Islet of Langerhans (tissue), 1 donor: ENCODE measurements around the gene FOSL2.

Source experiments
- FAIRE-seq: peaks from one replicate; lab custom pipeline; 2011; peaks lifted over from hg19 to GRCh38; lab: Jason Lieb, UNC

The FOSL2 gene

DNA sequence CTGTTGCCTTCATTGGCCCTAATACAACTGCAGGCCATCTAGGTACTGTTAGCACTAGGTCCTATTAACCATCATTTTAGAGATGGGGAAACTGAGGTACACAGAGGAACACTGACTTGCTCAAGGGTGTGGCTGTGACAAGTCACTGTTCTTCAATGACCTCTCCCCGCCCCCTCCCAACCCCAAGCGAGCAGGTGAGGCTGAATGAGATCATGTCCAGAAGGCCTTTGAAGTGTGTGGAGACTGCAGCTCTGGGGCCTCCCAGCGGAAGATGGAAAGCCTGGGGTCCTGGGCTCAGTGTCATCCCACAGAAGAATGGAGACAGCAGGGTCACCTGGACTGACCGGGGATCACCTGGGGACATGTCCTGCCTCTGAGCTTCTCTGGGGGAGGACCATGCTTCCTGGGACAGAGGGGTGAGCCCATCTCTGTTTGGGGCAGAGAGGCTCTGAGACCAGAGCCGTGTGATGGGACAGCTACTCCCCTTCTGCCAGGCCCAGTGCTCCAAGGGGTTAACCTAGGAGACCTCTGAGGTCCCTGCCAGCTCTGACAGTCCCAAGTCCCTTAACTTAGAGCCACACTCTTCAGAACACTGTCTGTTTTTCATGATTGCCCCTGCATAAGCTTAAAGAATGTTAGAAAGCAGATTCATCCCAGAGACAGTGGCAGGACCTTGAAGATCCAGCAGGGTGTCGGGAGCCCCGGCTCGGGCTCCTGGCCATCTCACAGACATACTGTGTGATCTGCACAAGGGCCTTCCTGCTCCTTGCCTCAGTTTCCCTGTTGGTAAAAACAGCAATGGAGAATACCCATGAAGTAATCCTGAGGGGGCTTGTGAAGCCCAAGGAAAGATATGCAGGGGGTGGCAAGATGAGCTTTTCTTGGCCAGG is 16.7 kb upstream of the FOSL2 start:
- FAIRE-seq: no peak

GRCh38 chr2:28377195-28377816 is 15.4 kb upstream of the FOSL2 start:
- FAIRE-seq: no peak

GRCh38 chr2:28377984-28378678 is 14.5 kb upstream of the FOSL2 start:
- FAIRE-seq: no peak

DNA sequence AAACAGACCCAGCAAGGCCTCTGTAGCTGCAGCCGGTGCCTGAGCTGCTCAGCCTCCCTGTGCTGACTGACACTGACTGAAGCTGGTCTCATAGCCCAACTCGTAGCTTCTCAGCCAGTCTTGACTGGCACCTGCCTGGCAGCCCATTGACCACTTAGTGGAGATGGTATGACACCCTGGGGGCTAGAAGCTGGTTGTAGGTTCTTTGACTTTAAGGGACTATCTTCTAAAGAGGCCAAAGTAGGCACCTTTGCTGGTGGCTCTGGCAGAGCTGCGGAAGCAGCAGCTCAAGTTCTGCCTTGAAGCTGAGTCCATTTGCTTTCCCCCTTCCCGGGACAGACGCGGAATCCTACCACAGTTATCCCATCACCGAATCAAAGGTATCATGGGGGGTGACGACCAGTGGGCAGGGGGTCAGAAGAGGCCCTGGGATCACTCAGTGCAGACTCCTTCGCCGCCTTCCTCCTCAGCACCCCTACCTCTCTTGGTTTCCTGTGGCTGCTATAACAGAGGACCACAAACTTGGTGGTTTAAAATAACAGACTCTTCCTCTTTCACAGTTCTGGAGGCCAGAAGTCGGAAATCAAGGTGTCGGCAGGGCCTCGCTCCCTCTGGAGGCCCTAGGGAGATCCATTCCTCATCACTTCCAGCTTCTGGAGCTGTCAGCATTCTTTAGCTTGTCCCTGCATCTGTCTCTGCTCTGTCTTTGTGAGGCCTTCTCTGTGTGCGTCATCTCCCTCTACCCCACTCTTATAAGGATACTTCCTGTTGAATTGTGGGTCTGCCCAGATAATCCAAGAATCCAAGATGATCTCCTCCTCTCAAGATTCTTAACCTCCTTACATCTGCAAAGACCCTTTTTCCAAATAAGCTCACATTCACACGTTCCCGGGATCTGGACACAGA is 13.7 kb upstream of the FOSL2 start:
- no peak for FAIRE-seq

DNA sequence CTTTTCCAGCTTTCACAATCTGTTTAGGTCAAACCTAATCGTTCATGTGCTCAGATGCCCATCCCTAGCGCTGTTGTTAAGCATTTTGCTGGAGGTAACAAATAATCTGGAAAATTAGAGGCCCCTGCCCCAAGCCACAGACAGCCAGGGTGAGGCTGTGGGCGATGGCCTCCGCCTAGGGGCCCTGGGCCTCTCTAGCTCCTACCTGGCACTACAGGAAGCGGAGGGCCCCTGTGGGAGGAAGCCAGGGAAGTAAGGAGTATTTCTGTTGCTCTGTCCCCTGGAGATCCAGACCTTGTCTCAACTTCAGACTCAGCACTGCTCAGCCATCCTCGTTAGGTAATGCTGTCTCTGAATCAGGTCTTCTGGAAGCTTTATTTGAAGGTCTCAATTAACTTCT is 12.4 kb upstream of the FOSL2 start:
- FAIRE-seq: no peak

DNA sequence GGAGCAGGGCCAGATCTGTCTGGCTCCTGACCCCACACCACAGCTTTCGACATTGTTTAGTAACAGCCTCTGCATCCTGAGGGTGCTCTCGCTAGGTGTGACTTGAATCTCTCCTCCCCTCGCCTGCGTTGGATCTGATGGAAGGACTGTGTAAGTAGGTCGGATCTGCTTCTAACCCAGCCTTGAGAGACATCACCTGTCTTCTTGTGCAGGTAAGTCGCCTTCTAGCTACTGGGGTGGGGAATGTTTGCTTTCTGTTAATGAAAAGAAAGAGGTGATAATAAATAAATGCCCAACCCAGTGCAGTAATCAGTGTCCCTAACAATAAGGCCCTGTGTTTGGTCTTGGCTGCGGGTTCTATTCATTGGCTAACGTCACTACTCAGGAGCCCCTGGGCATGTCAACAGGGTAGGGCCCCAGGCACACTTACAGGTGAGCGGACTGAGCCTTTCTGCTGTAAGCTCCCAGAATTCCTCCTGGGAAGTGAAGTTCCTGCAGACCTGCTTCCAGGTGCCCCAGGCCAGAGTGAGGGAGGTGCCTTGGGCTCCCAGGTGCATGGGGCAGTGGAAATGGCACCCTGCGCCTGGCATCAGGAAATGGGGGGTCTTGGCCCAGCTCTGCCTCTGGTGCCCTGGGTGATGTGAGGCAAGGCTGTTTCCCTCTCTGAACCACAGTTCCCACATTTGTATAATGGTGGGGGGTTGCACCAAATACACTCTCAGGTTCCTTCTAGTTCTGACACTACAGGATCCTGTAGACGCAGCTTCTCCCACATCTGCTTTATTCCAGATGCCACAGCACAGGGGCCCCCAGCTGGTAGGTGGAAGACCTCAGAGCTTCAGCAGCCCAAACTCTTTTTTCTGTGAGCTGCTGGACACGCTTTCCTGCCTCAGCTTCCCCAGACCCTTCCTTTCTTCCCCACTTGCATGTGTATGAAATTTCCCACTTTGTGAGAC is 11.2 kb upstream of the FOSL2 start:
- no peak for FAIRE-seq

GRCh38 chr2:28382755-28383154 is 9.9 kb upstream of the FOSL2 start:
- FAIRE-seq: no peak

DNA sequence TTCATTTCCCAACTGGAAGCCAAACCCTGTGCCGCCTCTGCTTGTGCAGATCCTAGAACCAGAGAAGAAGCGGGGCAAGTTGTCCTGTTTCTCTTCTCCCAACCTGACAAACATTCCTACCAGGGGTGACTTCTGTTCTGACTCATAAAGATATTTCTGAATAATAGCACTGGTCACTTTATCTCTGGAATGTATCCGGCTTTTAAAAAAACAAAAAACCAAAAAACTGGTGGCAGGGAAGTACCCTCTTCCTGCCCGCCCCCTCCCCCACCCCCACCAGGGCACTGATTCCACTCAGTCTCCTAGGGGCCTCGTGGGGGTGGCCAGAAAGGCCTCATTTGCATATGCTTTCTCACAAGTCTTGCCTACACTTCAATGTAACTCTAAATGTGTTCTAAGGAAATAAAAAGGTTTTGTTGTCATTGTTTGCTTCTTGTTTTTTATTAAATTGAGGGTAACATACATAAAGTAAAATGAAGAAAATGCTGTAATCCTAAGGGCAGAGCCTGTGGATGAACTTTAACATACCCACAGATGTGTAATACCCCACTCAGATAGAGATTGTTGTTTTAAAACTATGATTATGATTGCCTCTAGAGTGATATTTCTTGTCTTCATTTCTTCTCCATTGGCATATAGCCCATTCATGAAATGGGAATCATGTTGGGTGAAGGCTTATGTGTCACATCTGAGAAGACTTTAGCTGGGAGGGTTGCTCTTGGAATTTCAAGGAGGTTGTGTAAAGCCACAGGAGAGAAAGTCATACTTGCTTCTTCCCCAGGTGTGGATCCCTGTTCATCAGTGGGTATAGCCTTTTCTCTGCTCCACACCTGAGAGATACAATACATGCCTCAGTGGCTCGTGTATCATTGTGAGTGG is 5.3 kb upstream of the FOSL2 start:
- no peak for FAIRE-seq

GRCh38 chr2:28389399-28390240 is 3.0 kb upstream of the FOSL2 start:
- FAIRE-seq: no peak

- no peak for FAIRE-seq
Observed at GRCh38 chr2:28390241-28390745, 2.4 kb upstream of the FOSL2 start.

- FAIRE-seq: no peak
Observed at GRCh38 chr2:28390746-28391563, 1.7 kb upstream of the FOSL2 start.

DNA sequence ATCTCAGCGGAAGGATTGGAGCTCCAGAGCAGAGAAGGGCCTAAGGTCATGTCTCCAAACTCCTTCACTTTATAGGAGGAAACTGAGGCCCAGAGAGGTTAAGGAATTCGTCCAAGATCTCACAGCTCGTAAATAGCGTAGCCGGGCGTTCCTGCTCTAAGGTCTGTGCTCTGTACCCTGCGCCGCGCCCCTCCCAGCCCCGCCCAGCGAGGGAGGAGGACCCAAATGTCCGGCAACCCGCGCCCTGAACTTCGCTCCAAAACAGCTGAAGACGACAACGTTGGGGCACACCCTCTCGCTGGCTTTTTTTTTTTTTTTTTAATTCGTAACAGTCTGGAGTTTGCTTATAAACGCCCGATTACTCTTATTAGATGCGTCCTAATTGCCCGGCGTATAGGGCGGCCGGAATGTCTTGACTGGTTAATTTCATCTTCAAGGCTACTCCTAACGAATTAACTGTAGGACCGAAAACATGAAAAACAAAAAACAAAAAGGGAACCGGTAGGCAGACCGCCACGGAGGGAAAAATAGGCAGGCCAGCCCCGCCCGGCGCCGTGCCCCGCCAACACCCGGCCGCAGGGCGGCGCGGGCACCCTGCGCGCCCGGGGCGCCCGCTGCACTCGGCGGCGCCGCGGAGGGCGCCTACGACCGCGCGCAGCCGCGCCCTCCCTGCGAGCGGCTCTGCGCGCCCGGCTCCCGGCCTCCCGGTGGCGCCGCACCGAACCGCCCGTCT is 928 bp upstream of the FOSL2 start:
- FAIRE-seq: no peak

DNA sequence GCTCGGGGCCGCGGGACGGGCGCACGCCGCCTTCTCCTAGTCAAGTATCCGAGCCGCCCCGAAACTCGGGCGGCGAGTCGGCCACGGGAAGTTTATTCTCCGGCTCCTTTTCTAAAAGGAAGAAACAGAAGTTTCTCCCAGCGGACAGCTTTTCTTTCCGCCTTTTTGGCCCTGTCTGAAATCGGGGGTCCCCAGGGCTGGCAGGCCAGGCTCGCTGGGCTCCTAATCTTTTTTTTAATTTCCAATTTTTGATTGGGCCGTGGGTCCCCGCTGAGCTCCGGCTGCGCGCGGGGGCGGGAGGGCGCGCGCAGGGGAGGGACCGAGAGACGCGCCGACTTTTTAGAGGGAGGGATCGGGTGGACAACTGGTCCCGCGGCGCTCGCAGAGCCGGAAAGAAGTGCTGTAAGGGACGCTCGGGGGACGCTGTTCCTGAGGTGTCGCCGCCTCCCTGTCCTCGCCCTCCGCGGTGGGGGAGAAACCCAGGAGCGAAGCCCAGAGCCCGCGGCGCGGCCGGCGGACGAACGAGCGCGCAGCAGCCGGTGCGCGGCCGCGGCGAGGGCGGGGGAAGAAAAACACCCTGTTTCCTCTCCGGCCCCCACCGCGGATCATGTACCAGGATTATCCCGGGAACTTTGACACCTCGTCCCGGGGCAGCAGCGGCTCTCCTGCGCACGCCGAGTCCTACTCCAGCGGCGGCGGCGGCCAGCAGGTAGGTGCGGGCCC is 617 bp downstream of the FOSL2 start:
- no peak for FAIRE-seq

DNA sequence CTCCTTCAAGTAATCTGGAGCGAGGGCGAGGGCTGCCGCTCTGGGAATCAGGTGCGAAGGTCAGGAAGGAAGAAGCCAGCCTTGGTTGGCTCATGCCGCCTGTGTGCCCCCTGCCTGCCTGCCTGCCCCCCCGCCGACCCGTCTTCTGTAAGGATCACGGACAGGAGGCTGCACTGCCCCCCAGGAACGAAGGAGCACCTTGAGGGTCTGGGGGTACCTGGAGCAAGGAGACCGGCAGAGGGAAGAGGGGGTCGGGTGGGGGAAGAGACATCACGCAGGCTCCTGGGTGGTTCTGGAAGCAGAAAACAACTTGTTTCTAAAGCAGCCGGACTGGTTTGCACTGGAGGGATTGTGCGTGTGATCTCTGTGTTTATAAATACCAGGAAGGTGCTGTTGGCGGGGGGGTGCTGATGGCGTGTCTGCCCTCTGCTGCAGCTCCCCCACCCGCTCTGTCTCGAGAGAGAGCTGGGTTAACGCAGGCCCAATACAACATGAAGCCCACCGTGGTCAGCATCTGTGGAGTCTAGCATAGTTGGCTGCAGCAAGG is 1.7 kb downstream of the FOSL2 start:
- FAIRE-seq: no peak

- no peak for FAIRE-seq
Observed at GRCh38 chr2:28394997-28395333, 2.3 kb downstream of the FOSL2 start.

- FAIRE-seq: no peak
Observed at GRCh38 chr2:28395334-28396061, 2.8 kb downstream of the FOSL2 start.
